Right lobe of liver (tissue), 6 donors: ENCODE results near the gene DIMT1. TPM values are rescaled to one million over a fixed set of nuclear protein-coding genes. Genes with fewer than 3 reads are reported as not detected.
A peak's percentile ranks its signal among the peaks of the same experiment; 100 is the strongest.

Experiments used
- ATAC-seq, 4 donors: fragments of 200-7000 bp; cut with Tn5 transposase; one replicate each; pipeline ENCODE4 v1.9.1; 2020; ENCODE audit warnings: mild to moderate bottlenecking in 4 of 4, moderate library complexity in 4 of 4
- DNase-seq, 3 donors: peaks; one replicate each; pipeline ENCODE4 v3.0.0-alpha.2; 2020
- H3K27ac ChIP-seq, 3 donors: fragments of 200-600 bp; one replicate each; pipeline ENCODE4 v1.8.0; 2022
- H3K27me3 ChIP-seq, 2 donors: fragments of 200-600 bp; one replicate each; pipeline ENCODE4 v1.8.0; 2022
- H3K36me3 ChIP-seq, 4 donors: fragments of 200-600 bp; sonication (generic) in 1 of 4; one replicate each; pipeline versions ENCODE4 v1.5.1 to v1.8.0; 2017 to 2022; ENCODE audit warnings: control low read depth in 1 of 4
- H3K4me1 ChIP-seq, 4 donors: fragments of 200-600 bp; sonication (generic) in 1 of 4; one replicate each; pipeline versions ENCODE4 v1.5.1 to v1.8.0; 2017 to 2022; ENCODE audit warnings: control low read depth in 1 of 4
- H3K4me3 ChIP-seq, 3 donors: fragments of 200-600 bp; one replicate each; pipeline ENCODE4 v1.8.0; 2022
- H3K9me3 ChIP-seq, 4 donors: fragments of 200-600 bp; sonication (generic) in 1 of 4; one replicate each; pipeline versions ENCODE4 v1.5.1 to v1.8.0; 2017 to 2022; ENCODE audit warnings: control low read depth in 1 of 4
- CTCF ChIP-seq, 4 donors: fragments of 200-600 bp in 3 of 4; fragments of 450-650 bp in 1 of 4; IDR thresholded peaks; one replicate each; pipeline versions ENCODE4 v1.5.1 to v1.8.0; 2016 to 2022; ENCODE audit warnings: antibody characterized with exemption in 4 of 4, mild to moderate bottlenecking in 2 of 4
- POLR2A ChIP-seq: fragments of 450-650 bp; IDR thresholded peaks from one replicate; pipeline ENCODE4 v1.6.1; 2017; ENCODE audit warnings: antibody characterized with exemption, mild to moderate bottlenecking
- WGBS: methylation state at CpG from one replicate; pipeline ENCODE4 v1.1.6; 2018; ENCODE audit warnings: low coverage, low lambda C conversion rate; ENCODE audit not compliant: insufficient coverage; ENCODE audit errors: missing lambda C conversion rate; 5-methylcytosine and 5-hydroxymethylcytosine counted together
- intact Hi-C, 2 donors: fragments of 100-400 bp; cut with DNase I; formaldehyde crosslinking; loops; one replicate each; pipeline versions ENCODE4 v1.11.2 to v1.14.1; 2022
- total RNA-seq, 6 experiments: library from RNA; depleted of rRNA in 2 of 6; stranded (reverse); fragments of >200 nt in 2 of 6; fragmentation: NEBNext Ultra II Directional in 3 of 6; extraction: Animal tissue kit (Norgen Biotek cat#: 25700) in 3 of 6; gene quantifications; one replicate each; pipeline versions ENCODE4 v1.1.0 to v1.2.4, GENCODE V29; 2016 to 2023
- donor health status: DM: no; HTN: yes; CAD: no.
- donor health status: DM: no; HTN: no; CAD: no.
- donor health status: DM: no; HTN: no; CAD: no.
- donor health status: DM: no; HTN: yes; CAD: no.
- donor health status: DM: no; HTN: yes; CAD: no.

The DIMT1 gene
- total RNA-seq, 6 experiments from 2014 or later, result 3.5 to 14.4 (median 8.9) TPM

DNA sequence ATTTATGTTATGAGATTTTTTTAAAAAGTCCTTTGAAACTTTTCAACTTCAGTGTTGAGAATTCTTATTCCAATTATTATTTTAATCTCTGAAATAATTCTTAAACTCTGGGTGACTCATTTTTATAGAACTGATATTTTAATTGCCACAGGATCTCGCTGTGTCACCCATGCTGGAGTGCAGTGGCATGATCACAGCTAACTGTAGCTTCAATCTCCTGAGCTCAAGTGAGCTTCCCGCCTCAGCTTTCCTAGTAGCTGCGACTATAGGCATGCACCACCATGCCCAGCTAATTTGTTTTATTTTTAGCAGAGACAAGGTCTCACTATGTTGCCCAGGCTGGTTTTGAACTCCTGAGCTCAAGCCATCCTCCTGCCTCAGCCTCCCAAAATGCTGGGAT lies 41.0 kb downstream of the DIMT1 start:
- Histone ChIP-seq H3K4me1 (no peaks in the 10 kb centered on the region), H3K27me3 (no peaks in the 10 kb centered on the region), H3K36me3 (peaks cover 0 to 18% (median 7%) of the 10 kb centered on the region in 4 donors), H3K9me3 (peaks cover 0 to 2% (median 0%) of the 10 kb centered on the region in 4 donors), H3K4me3 (no peak overlapping the region), H3K27ac (no peak overlapping the region)
- intact Hi-C loops, result no loop called here
- WGBS, result 95% methylated on average over 3 of the region's 3 CpGs
- ATAC-seq (no peak), DNase-seq (no peak)
- TF ChIP-seq CTCF (IDR thresholded peaks at IDR 0.05) (no peak), POLR2A (no peak)

- peak; percentile 76 to 90 (median 80) for ATAC-seq
- H3K9me3 ChIP-seq, result no peaks in the 10 kb centered on the region
- TF ChIP-seq CTCF (IDR thresholded peaks at IDR 0.05) (peak; percentile 58 to 71 (median 62)), POLR2A (no peak)
- intact Hi-C loops, result loop anchor here in 1 of 2 donors (10.0 kb wide), 1 partner anchor 129 kb away; no protein-coding TSS in a partner anchor
- no peaks in the 10 kb centered on the region for H3K27me3 ChIP-seq
- H3K36me3 ChIP-seq, result peaks cover 0 to 13% (median 4%) of the 10 kb centered on the region in 4 donors
- no peaks in the 10 kb centered on the region for H3K4me1 ChIP-seq
- DNase-seq, result no peak
- no peak overlapping the region for H3K4me3 ChIP-seq
- H3K27ac ChIP-seq, result no peak overlapping the region
Observed at GRCh38 chr5:62354028-62354874, 49.5 kb downstream of the DIMT1 start.

GRCh38 chr5:62348723-62349481 lies 54.8 kb downstream of the DIMT1 start:
- ATAC-seq (no peak), DNase-seq (no peak)
- Histone ChIP-seq H3K27ac (no peak overlapping the region), H3K4me1 (no peaks in the 10 kb centered on the region), H3K9me3 (no peaks in the 10 kb centered on the region), H3K36me3 (peaks cover 0 to 8% (median 0%) of the 10 kb centered on the region in 4 donors), H3K27me3 (no peaks in the 10 kb centered on the region), H3K4me3 (no peak overlapping the region)
- TF ChIP-seq POLR2A (no peak), CTCF (IDR thresholded peaks at IDR 0.05) (no peak)
- intact Hi-C loops, result no loop called here
- 94% methylated on average over 1 of the region's 1 CpG for WGBS

GRCh38 chr5:62347928-62348327 lies 55.8 kb downstream of the DIMT1 start:
- no peak overlapping the region for H3K27ac ChIP-seq
- H3K27me3 ChIP-seq, result no peaks in the 10 kb centered on the region
- H3K4me3 ChIP-seq, result no peak overlapping the region
- H3K36me3 ChIP-seq, result peaks cover 0 to 2% (median 0%) of the 10 kb centered on the region in 4 donors
- ATAC-seq (peak; percentile 70 to 85 (median 79)), DNase-seq (no peak)
- no peaks in the 10 kb centered on the region for H3K9me3 ChIP-seq
- TF ChIP-seq CTCF (IDR thresholded peaks at IDR 0.05) (no peak), POLR2A (no peak)
- no peaks in the 10 kb centered on the region for H3K4me1 ChIP-seq
- intact Hi-C loops, result no loop called here
- 41% methylated on average over 1 of the region's 1 CpG for WGBS
